ENCODE results near the gene CHD1. TPM values are rescaled to one million over a fixed set of nuclear protein-coding genes. Genes with fewer than 3 reads are reported as not detected.

The CHD1 gene
- total and polyA plus RNA-seq, 9 of the 15 experiments (the other 6 are each of a cell fraction or from before 2014, with no cell fraction given), result 27.3 to 133 (median 58.7) TPM

GRCh38 chr5:98844865-98845264 lies 83.9 kb downstream of the CHD1 start (continued):
- TF ChIP-seq PHB (CRISPR knock-in tag; IDR thresholded peaks at IDR 0.05) (no peak), CBX8 (IDR thresholded peaks at IDR 0.05; ENCODE audit: borderline replicate concordance, extremely low read depth, low read depth, low read length, poor library complexity, severe bottlenecking) (no peak), TCF7 (IDR thresholded peaks at IDR 0.05; ENCODE audit: borderline replicate concordance) (no peak), ZNF592 (IDR thresholded peaks at IDR 0.05) (no peak), ZNF174 (CRISPR knock-in tag; IDR thresholded peaks at IDR 0.05) (no peak)

- no peak overlapping the region for H3K27ac ChIP-seq (ENCODE audit: extremely low read depth, low read depth, low read length)
- no peaks in the 10 kb centered on the region for H3K79me2 ChIP-seq (ENCODE audit: control insufficient read depth, insufficient read depth, low read length)
- H3K9me1 ChIP-seq (ENCODE audit: control insufficient read depth, insufficient read depth, low read length), result no peaks in the 10 kb centered on the region
- H4K20me1 ChIP-seq (replicated peaks; ENCODE audit: control insufficient read depth, insufficient read depth, low read length), result no peaks in the 10 kb centered on the region
- H3K36me3 ChIP-seq (ENCODE audit: control insufficient read depth, insufficient read depth, low read length), result no peaks in the 10 kb centered on the region
- H3K27me3 ChIP-seq (ENCODE audit: control insufficient read depth in 2 of 2, insufficient read depth in 2 of 2, low read length in 2 of 2), result no peaks in the 10 kb centered on the region
- DNase-seq (ENCODE audit: extremely low read depth in 1 of 4, low spot score in 3 of 4) (peak in 1 of 4 experiments; percentile 6), FAIRE-seq (no peak), ATAC-seq (no peak)
- intact Hi-C loops (cut with micrococcal nuclease), result no loop called here
- CTCF ChIA-PET (ENCODE audit: low intra/inter-chr PET ratio), result no interaction called here
- H3K4me2 ChIP-seq (ENCODE audit: insufficient read depth, low read length), result no peak overlapping the region
- peaks cover 0 to 3% of the 10 kb centered on the region in 2 experiments; a peak in 1 of 5 replicates for H3K4me1 ChIP-seq (replicated peaks in 1 of 2; ENCODE audit: control insufficient read depth in 2 of 2, insufficient read depth in 2 of 2, low read length in 2 of 2)
- POLR2A ChIA-PET, result no interaction called here
- no peak overlapping the region for H2AFZ ChIP-seq (ENCODE audit: low read depth, low read length)
- WGBS (ENCODE audit: insufficient coverage, low coverage, missing lambda C conversion rate), result 0% methylated on average over 3 of the region's 3 CpGs
- 0 out of 2 replicates have a peak, but pooled peaks cover 4% of the 10 kb centered on the region for H3K9me3 ChIP-seq (replicated peaks; ENCODE audit: control insufficient read depth, insufficient read depth, low read depth, low read length)
- H3K4me3 ChIP-seq, result no peak overlapping the region
- H3K9ac ChIP-seq (ENCODE audit: insufficient read depth in 1 of 2, low read depth in 2 of 2, low read length in 2 of 2), result no peak overlapping the region
- in situ Hi-C loops (cut with MboI), result no loop called here
- no TSS peak for BruUV-seq (replicated peaks)
- TF ChIP-seq ZNF57 (CRISPR knock-in tag; IDR thresholded peaks at IDR 0.05), result no peak
- TF ChIP-seq MECOM (CRISPR knock-in tag; IDR thresholded peaks at IDR 0.05), result no peak
- TF ChIP-seq CBX5 (IDR thresholded peaks at IDR 0.05; ENCODE audit: borderline replicate concordance, low read depth), result peak; percentile 78; the same call in 1 of the 2 replicates
- TF ChIP-seq ZFP36 (IDR thresholded peaks at IDR 0.05; ENCODE audit: low read depth, low read length, partially characterized antibody), result peak; percentile 80
- no peak for TF ChIP-seq STAT6 (CRISPR knock-in tag; IDR thresholded peaks at IDR 0.05)
- no peak for TF ChIP-seq BRCA1 (IDR thresholded peaks at IDR 0.05)
- TF ChIP-seq BRCA1 (CRISPR knock-in tag; IDR thresholded peaks at IDR 0.05), result no peak
- no peak for TF ChIP-seq SREBF2 (CRISPR knock-in tag; IDR thresholded peaks at IDR 0.05)
- TF ChIP-seq CREBBP (IDR thresholded peaks at IDR 0.05; ENCODE audit: low read depth, low read length), result no peak
- no peak for TF ChIP-seq PML (IDR thresholded peaks at IDR 0.05; ENCODE audit: low read length)
- 0 out of 2 replicates have a peak, but pooled peaks have one; percentile 44 for TF ChIP-seq TRIM28 (IDR thresholded peaks at IDR 0.05)
- no peak for TF ChIP-seq ZNF444 (CRISPR knock-in tag; IDR thresholded peaks at IDR 0.05)
These were observed 85.3 kb downstream of the CHD1 start for GRCh38 chr5:98843481-98843880.
